Smooth muscle cell (in vitro differentiated cells): ENCODE results near the gene B4GALT5. TPM values are rescaled to one million over a fixed set of nuclear protein-coding genes. Genes with fewer than 3 reads are reported as not detected.
A peak's percentile ranks its signal among the peaks of the same experiment; 100 is the strongest.

Source experiments
- DNase-seq: peaks from one replicate; lab custom pipeline; 2025; ENCODE audit not compliant: unreplicated experiment; lab: John Stamatoyannopoulos, UW
- H2AFZ ChIP-seq: fragments of 200-600 bp; sonication (generic); 2 replicates; pipeline ENCODE4 v1.6.0; 2016; ENCODE audit warnings: antibody characterized with exemption, low read depth, mild to moderate bottlenecking
- H3F3A ChIP-seq: fragments of 200-600 bp; sonication (generic); 2 replicates; pipeline ENCODE4 v1.6.0; 2017; ENCODE audit warnings: antibody characterized with exemption, low read depth
- H3K27ac ChIP-seq: fragments of 200-600 bp; sonication (generic); 2 replicates; pipeline ENCODE4 v1.5.1; 2016; ENCODE audit warnings: low read depth, mild to moderate bottlenecking
- H3K27me3 ChIP-seq: fragments of 200-600 bp; sonication (generic); 2 replicates; pipeline ENCODE4 v1.6.1; 2016; ENCODE audit warnings: low read depth, mild to moderate bottlenecking
- H3K36me3 ChIP-seq: fragments of 200-600 bp; sonication (generic); 2 replicates; pipeline ENCODE4 v1.5.1; 2016; ENCODE audit warnings: low read depth
- H3K4me1 ChIP-seq: fragments of 200-600 bp; sonication (generic); 2 replicates; pipeline ENCODE4 v1.5.1; 2016; ENCODE audit warnings: low read depth
- H3K4me2 ChIP-seq: fragments of 200-600 bp; sonication (generic); 2 replicates; pipeline ENCODE4 v1.6.0; 2016; ENCODE audit warnings: mild to moderate bottlenecking
- H3K4me3 ChIP-seq: fragments of 200-600 bp; sonication (generic); 2 replicates; pipeline ENCODE4 v1.5.1; 2016; ENCODE audit warnings: mild to moderate bottlenecking
- H3K79me2 ChIP-seq: fragments of 200-600 bp; sonication (generic); 2 replicates; pipeline ENCODE4 v1.6.0; 2016; ENCODE audit warnings: low read depth, mild to moderate bottlenecking
- H3K9ac ChIP-seq: fragments of 200-600 bp; sonication (generic); 2 replicates; pipeline ENCODE4 v1.6.0; 2016; ENCODE audit warnings: low read depth
- H3K9me3 ChIP-seq: fragments of 200-600 bp; sonication (generic); replicated peaks from 2 replicates; pipeline ENCODE4 v1.5.1; 2016; ENCODE audit warnings: low read depth
- H4K20me1 ChIP-seq: fragments of 200-600 bp; sonication (generic); 2 replicates; pipeline ENCODE4 v1.6.0; 2016; ENCODE audit warnings: low read depth
- WGBS: methylation state at CpG from one replicate; pipeline ENCODE4 v1.1.7; 2016; ENCODE audit warnings: low lambda C conversion rate; 5-methylcytosine and 5-hydroxymethylcytosine counted together
- polyA plus RNA-seq: library from polyadenylated mRNA; unstranded; fragments of >200 nt; fragmentation: Nextera tagmentation; extraction: Ambion mirVana; gene quantifications from 2 replicates; pipeline ENCODE4 v1.2.1, GENCODE V29; 2016
- total RNA-seq: library from RNA; depleted of rRNA; stranded (reverse); fragments of >200 nt; gene quantifications from 2 replicates; pipeline ENCODE4 v1.2.3, GENCODE V29; 2014
- TF ChIP-seq, protein P1 (sequence below): fragments of 200-600 bp; sonication (generic); IDR thresholded peaks from 2 replicates; pipeline ENCODE4 v1.5.1; 2017; ENCODE audit warnings: borderline replicate concordance, mild to moderate bottlenecking, antibody characterized with exemption; ENCODE audit not compliant: insufficient read depth, poor library complexity, severe bottlenecking

B4GALT5 gene
- total and polyA plus RNA-seq, 2 experiments from 2014 or later = 8.2 to 26.0 TPM

DNA sequence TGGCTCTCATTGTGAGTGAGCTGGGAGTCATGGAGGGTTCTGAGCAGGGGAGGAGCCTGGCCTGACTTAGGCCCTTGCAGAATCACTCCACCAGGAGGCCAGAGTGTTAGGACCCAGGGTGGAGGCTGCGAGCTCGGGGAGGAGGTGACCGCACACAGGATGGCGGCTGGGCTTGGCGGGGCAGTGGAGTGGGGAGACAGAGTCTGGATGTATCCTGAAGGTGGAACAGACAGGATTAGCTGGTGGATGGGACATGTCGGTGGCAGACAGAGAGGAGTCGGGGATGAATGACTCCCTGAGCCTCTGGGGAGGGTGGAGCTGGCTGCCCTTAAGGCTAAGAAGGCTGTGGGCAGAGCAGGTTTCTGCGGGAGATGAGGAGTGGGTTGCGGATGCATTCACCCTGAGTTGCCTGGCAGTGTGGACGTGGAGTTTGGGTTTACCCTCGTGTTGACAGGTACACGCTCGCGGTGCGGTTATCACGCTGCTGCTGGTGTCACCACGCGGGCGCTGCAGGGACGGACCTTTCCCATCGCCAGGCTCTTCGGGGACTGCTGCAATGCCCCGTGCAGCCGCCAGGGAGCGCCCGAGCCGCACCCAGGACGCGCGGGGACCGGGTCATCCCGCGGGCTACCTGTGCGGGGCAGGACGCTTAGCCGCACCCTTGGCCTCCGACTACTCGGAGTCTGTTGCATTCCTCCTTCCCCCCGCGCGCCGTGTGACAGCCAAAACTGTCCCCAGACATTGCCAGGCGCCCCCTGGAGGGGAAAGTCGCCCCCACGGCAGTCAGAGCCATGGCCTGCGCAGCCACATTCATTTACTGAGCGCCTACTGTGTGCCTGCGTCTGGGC lies 102.8 kb downstream of the B4GALT5 start:
- peaks cover 6% of the 10 kb centered on the region for H3K27me3 ChIP-seq
- H4K20me1 ChIP-seq = no peaks in the 10 kb centered on the region
- peak overlapping the region; percentile 24 for H3K4me3 ChIP-seq
- H2AFZ ChIP-seq = peak overlapping the region; percentile 2
- H3K27ac ChIP-seq = no peak overlapping the region
- H3K79me2 ChIP-seq = no peaks in the 10 kb centered on the region
- no peaks in the 10 kb centered on the region for H3K9me3 ChIP-seq
- DNase-seq = peak; percentile 44
- H3K9ac ChIP-seq = no peak overlapping the region
- peak overlapping the region; percentile 81 for H3K4me2 ChIP-seq
- no peaks in the 10 kb centered on the region for H3K4me1 ChIP-seq
- TF ChIP-seq, protein P1, sequence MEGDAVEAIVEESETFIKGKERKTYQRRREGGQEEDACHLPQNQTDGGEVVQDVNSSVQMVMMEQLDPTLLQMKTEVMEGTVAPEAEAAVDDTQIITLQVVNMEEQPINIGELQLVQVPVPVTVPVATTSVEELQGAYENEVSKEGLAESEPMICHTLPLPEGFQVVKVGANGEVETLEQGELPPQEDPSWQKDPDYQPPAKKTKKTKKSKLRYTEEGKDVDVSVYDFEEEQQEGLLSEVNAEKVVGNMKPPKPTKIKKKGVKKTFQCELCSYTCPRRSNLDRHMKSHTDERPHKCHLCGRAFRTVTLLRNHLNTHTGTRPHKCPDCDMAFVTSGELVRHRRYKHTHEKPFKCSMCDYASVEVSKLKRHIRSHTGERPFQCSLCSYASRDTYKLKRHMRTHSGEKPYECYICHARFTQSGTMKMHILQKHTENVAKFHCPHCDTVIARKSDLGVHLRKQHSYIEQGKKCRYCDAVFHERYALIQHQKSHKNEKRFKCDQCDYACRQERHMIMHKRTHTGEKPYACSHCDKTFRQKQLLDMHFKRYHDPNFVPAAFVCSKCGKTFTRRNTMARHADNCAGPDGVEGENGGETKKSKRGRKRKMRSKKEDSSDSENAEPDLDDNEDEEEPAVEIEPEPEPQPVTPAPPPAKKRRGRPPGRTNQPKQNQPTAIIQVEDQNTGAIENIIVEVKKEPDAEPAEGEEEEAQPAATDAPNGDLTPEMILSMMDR = peak; percentile 99
- WGBS = 12% methylated on average over 47 of the region's 48 CpGs
- no peaks in the 10 kb centered on the region for H3K36me3 ChIP-seq
- H3F3A ChIP-seq = no peaks in the 10 kb centered on the region

DNA sequence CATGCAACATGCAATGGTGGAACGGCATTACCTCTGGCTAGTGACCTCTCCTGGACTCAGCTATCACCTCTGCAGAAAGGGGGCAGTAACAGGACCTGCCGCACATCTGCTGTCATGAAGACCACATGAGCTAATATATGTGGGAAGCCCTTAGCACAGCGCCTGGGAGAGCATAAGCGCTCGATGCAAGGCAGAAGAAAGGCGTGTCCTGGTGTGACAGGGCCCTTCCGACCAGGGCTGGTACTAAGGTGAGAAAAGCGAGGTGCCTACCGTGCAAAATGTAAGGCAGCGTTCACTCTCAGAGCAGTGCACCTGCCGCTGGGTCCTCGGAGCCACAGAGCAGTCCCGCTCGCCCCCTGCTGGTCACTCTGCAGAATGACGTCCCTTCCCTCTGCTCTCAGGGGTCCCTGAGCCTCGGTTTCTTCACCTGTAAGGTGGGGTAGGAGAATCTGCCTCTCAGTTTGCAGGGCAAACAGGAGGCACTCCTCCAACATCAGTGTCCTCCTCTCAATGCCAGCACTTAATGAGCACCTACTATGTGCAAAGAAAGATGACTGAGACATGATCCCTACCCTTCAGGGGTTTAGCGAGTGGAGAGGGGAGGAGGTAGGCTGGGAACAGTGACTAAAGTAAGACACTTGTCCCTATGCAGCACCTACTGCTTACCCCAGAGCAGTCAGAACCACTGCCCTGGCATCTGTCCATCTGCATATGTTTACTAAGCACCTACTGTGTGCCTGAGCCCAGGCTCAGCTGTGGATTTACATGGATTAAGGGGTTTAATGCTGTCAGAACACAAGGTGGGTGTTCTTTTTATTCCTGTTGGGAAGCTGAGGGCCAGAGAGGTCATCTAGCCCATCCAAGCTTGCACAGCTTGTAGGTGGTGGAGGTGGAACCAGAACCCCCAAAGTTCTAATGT lies 104.7 kb downstream of the B4GALT5 start:
- WGBS = 12% methylated on average over 17 of the region's 17 CpGs
- Histone ChIP-seq H3K27me3 (peaks cover 6% of the 10 kb centered on the region), H4K20me1 (no peaks in the 10 kb centered on the region), H3K9me3 (no peaks in the 10 kb centered on the region), H3K4me1 (no peaks in the 10 kb centered on the region), H3K79me2 (no peaks in the 10 kb centered on the region), H3K4me3 (no peak overlapping the region), H3K9ac (no peak overlapping the region), H3F3A (no peaks in the 10 kb centered on the region), H3K4me2 (no peak overlapping the region), H3K36me3 (no peaks in the 10 kb centered on the region), H2AFZ (no peak overlapping the region), H3K27ac (no peak overlapping the region)
- TF ChIP-seq, protein P1 = peak; percentile 96
- DNase-seq = no peak

DNA sequence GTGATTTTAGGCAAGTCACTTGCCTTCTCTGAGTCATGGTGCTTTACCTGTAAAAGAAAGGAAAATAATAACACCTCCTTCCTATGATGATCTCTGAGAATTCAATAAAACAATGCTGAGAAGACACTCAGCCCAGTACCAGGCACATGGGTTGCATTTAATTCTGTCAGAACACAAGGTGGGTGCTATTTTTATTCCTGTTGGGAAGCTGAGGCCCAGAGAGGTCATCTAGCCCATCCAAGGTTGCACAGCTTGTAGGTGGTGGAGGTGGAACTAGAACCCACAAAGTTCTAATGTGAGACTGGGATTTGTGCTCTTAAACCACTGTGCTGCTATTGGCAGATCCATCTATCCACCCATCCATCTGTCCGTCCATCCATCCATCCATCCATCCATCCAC lies 106.1 kb downstream of the B4GALT5 start:
- Histone ChIP-seq H3K79me2 (no peaks in the 10 kb centered on the region), H2AFZ (no peak overlapping the region), H3K4me2 (no peak overlapping the region), H3F3A (no peaks in the 10 kb centered on the region), H3K9ac (no peak overlapping the region), H3K4me1 (no peaks in the 10 kb centered on the region), H3K27ac (no peak overlapping the region), H3K9me3 (no peaks in the 10 kb centered on the region), H4K20me1 (no peaks in the 10 kb centered on the region), H3K36me3 (no peaks in the 10 kb centered on the region), H3K27me3 (peaks cover 6% of the 10 kb centered on the region), H3K4me3 (no peak overlapping the region)
- TF ChIP-seq, protein P1 = no peak
- DNase-seq = no peak
- 86% methylated on average over 1 of the region's 1 CpG for WGBS
